Mononuclear cell (primary cell): ENCODE measurements around the gene OR2H2. TPM values are rescaled to one million over a fixed set of nuclear protein-coding genes. Genes with fewer than 3 reads are reported as not detected.

ENCODE experiments used
- H3K27me3 ChIP-seq: 2 replicates; pipeline ENCODE4 v1.6.0; 2011; ENCODE audit warnings: low read length, control low read depth; ENCODE audit not compliant: insufficient read depth
- H3K4me1 ChIP-seq: 2 replicates; pipeline ENCODE4 v1.5.1; 2011; ENCODE audit warnings: mild to moderate bottlenecking, low read length, control low read depth; ENCODE audit not compliant: insufficient read depth
- H3K4me3 ChIP-seq: 2 replicates; pipeline ENCODE4 v1.5.1; 2011; ENCODE audit warnings: mild to moderate bottlenecking, low read length, moderate library complexity
- H3K9me3 ChIP-seq: 2 replicates; pipeline ENCODE4 v1.5.1; 2011; ENCODE audit warnings: low read depth, mild to moderate bottlenecking, control low read depth, low read length
- total RNA-seq: library from RNA; depleted of rRNA; stranded (reverse); fragments of >200 nt; gene quantifications from one replicate; pipeline ENCODE4 v1.2.3, GENCODE V29; 2012

Gene OR2H2
- total RNA-seq, 1 donor: under 0.01 TPM

- Histone ChIP-seq H3K9me3 (no peaks in the 10 kb centered on the region), H3K4me3 (peak overlapping the region; percentile 57), H3K27me3 (peaks cover 28% of the 10 kb centered on the region), H3K4me1 (peaks cover 49% of the 10 kb centered on the region)
These were observed 47.2 kb downstream of the OR2H2 start for GRCh38 chr6:29631860-29632731.

GRCh38 chr6:29632789-29633533, 48.0 kb downstream of the OR2H2 start, which contains the start of gene GABBR1:
Gene GABBR1 (minus strand): TSS chr6:29633183. CDS start chr6:29632385, 798 bp downstream.
- H3K27me3 ChIP-seq: peaks cover 28% of the 10 kb centered on the region
- peaks cover 49% of the 10 kb centered on the region for H3K4me1 ChIP-seq
- H3K4me3 ChIP-seq: peak within 1 kb of the TSS; percentile 57
- no peaks in the 10 kb centered on the region for H3K9me3 ChIP-seq

GRCh38 chr6:29633534-29633905, 48.6 kb downstream of the OR2H2 start:
- H3K4me3 ChIP-seq: peak overlapping the region; percentile 57
- no peaks in the 10 kb centered on the region for H3K9me3 ChIP-seq
- H3K4me1 ChIP-seq: peaks cover 46% of the 10 kb centered on the region

GRCh38 chr6:29637247-29637646, 52.3 kb downstream of the OR2H2 start:
- Histone ChIP-seq H3K27me3 (no peaks in the 10 kb centered on the region), H3K4me3 (no peak overlapping the region), H3K9me3 (no peaks in the 10 kb centered on the region), H3K4me1 (peaks cover 35% of the 10 kb centered on the region)

More at GRCh38 chr6:29633534-29633905, 48.6 kb downstream of the OR2H2 start:
- peaks cover 28% of the 10 kb centered on the region for H3K27me3 ChIP-seq

Other genes starting within 250 kb of the OR2H2 start
- gene OR5V1, start 216.3 kb upstream of the OR2H2 start, total RNA-seq: not detected
- gene OR12D3, start 209.8 kb upstream of the OR2H2 start, total RNA-seq: not detected
- gene OR12D2, start 189.5 kb upstream of the OR2H2 start, total RNA-seq: not detected
- gene OR12D1, start 170.2 kb upstream of the OR2H2 start, total RNA-seq: not detected
- gene OR10C1, start 145.8 kb upstream of the OR2H2 start, total RNA-seq: not detected
- gene OR11A1, start 128.1 kb upstream of the OR2H2 start, total RNA-seq: not detected
- gene OR2H1, start 128.0 kb upstream of the OR2H2 start, total RNA-seq: not detected
- not detected for gene MAS1L, start 97.2 kb upstream of the OR2H2 start, total RNA-seq
- not detected for gene UBD, start 25.4 kb upstream of the OR2H2 start, total RNA-seq
- gene GABBR1, start 48.1 kb downstream of the OR2H2 start, total RNA-seq: 18.6 TPM
- not detected for gene MOG, start 72.0 kb downstream of the OR2H2 start, total RNA-seq
- not detected for gene ZFP57, start 96.0 kb downstream of the OR2H2 start, total RNA-seq
- gene HLA-F, start 138.3 kb downstream of the OR2H2 start, total RNA-seq: 633 TPM
- 0.63 TPM for gene HLA-G, start 242.7 kb downstream of the OR2H2 start, total RNA-seq